Body of pancreas (tissue), 4 donors: ENCODE data around the gene FAM107A.

Experiments
- CTCF ChIP-seq, 7 experiments: fragments of 450-650 bp in 4 of 7; fragments of 200-600 bp in 3 of 7; sonication (generic) in 3 of 7; IDR thresholded peaks; one replicate each; pipeline ENCODE4 v1.5.1; 2016 to 2019; ENCODE audit warnings: antibody characterized with exemption in 7 of 7
- POLR2A ChIP-seq, 3 donors: fragments of 450-650 bp; IDR thresholded peaks; one replicate each; pipeline ENCODE4 v1.6.1; 2016; ENCODE audit warnings: antibody characterized with exemption in 3 of 3, mild to moderate bottlenecking in 2 of 3

GRCh38 chr3:58573640-58574039 is 3.6 kb downstream of the FAM107A start:
- no peak for TF ChIP-seq CTCF (IDR thresholded peaks at IDR 0.05)
- TF ChIP-seq POLR2A (IDR thresholded peaks at IDR 0.05) = no peak
